GM21529 (cell line): ENCODE measurements around the gene NFYC.

ENCODE experiments used
- ATAC-seq: cut with Tn5 transposase; IDR thresholded peaks from one replicate; pipeline ENCODE4 v1.9.1; 2021; ENCODE audit not compliant: unreplicated experiment

Gene NFYC

GRCh38 chr1:40818264-40818961 is 126.9 kb downstream of the NFYC start:
- ATAC-seq: peak; percentile 86

GRCh38 chr1:40819101-40819500 is 127.6 kb downstream of the NFYC start:
- no peak for ATAC-seq

- ATAC-seq: no peak
Observed at GRCh38 chr1:40820251-40820797, 128.8 kb downstream of the NFYC start.
